CD8-positive, alpha-beta memory T cell (primary cell): ENCODE data around the gene MCAT. TPM values are rescaled to one million over a fixed set of nuclear protein-coding genes. Genes with fewer than 3 reads are reported as not detected.

Experiments used
- CTCF ChIA-PET: fragments of 350-600 bp; sonication (Branson Sonifier 250); formaldehyde crosslinking; loops from one replicate; lab custom pipeline; 2021; ENCODE audit warnings: antibody characterized with exemption; lab: Charles Lee
- POLR2A ChIA-PET: fragments of 350-600 bp; sonication (Branson Sonifier 250); formaldehyde crosslinking; loops from one replicate; lab custom pipeline; 2021; ENCODE audit warnings: antibody characterized with exemption; lab: Charles Lee
- DNase-seq, 5 donors: peaks; one replicate each; pipeline versions ENCODE4 v3.0.0 to v3.0.0-alpha.2; 2020 to 2022; ENCODE audit warnings: mixed read lengths in 1 of 5
- H3K27ac ChIP-seq: one replicate; pipeline ENCODE4 v1.7.0; 2013; ENCODE audit warnings: low read depth, mild to moderate bottlenecking, low read length, moderate library complexity
- H3K27me3 ChIP-seq: 2 replicates; pipeline ENCODE4 v1.7.0; 2013; ENCODE audit warnings: low read length, mild to moderate bottlenecking; ENCODE audit not compliant: insufficient read depth, poor library complexity, severe bottlenecking
- H3K36me3 ChIP-seq: 2 replicates; pipeline ENCODE4 v1.7.0; 2013; ENCODE audit warnings: mild to moderate bottlenecking, low read length, moderate library complexity; ENCODE audit not compliant: insufficient read depth
- H3K4me1 ChIP-seq: 2 replicates; pipeline ENCODE4 v1.7.0; 2013; ENCODE audit warnings: mild to moderate bottlenecking, low read length, moderate library complexity; ENCODE audit not compliant: insufficient read depth
- H3K4me3 ChIP-seq: 2 replicates; pipeline ENCODE4 v1.7.0; 2013; ENCODE audit warnings: mild to moderate bottlenecking, low read length
- H3K9me3 ChIP-seq: 2 replicates; pipeline ENCODE4 v1.7.0; 2013; ENCODE audit warnings: mild to moderate bottlenecking, low read length
- H3K27ac Mint-ChIP-seq, 8 donors: one replicate each; pipeline ENCODE4 v1.8.0; 2020 to 2021; ENCODE audit warnings: mixed read lengths in 8 of 8, mild to moderate bottlenecking in 6 of 8, inconsistent platforms in 3 of 8, moderate library complexity in 3 of 8
- H3K27me3 Mint-ChIP-seq, 2 donors: one replicate each; pipeline ENCODE4 v1.8.0; 2020 to 2021; ENCODE audit warnings: mixed read lengths in 2 of 2, mild to moderate bottlenecking in 1 of 2, moderate library complexity in 1 of 2
- H3K36me3 Mint-ChIP-seq, 3 donors: one replicate each; pipeline ENCODE4 v1.8.0; 2020 to 2021; ENCODE audit warnings: mixed read lengths in 3 of 3, inconsistent platforms in 1 of 3, mild to moderate bottlenecking in 1 of 3
- H3K4me1 Mint-ChIP-seq, 3 donors: one replicate each; pipeline ENCODE4 v1.8.0; 2020 to 2021; ENCODE audit warnings: mixed read lengths in 3 of 3, inconsistent platforms in 1 of 3, mild to moderate bottlenecking in 1 of 3
- H3K4me3 Mint-ChIP-seq, 7 donors: one replicate each; pipeline ENCODE4 v1.8.0; 2020 to 2021; ENCODE audit warnings: mixed read lengths in 7 of 7, mild to moderate bottlenecking in 6 of 7, moderate library complexity in 4 of 7, inconsistent platforms in 2 of 7
- H3K9me3 Mint-ChIP-seq, 5 donors: one replicate each; pipeline ENCODE4 v1.8.0; 2020 to 2022; ENCODE audit warnings: mixed read lengths in 5 of 5, mild to moderate bottlenecking in 3 of 5, moderate library complexity in 2 of 5, inconsistent platforms in 1 of 5
- polyA plus RNA-seq: library from polyadenylated mRNA; unstranded; fragments of 300-500 nt; fragmentation: Illumina TruSeq; gene quantifications from one replicate; pipeline ENCODE4 v1.2.3, GENCODE V29; 2021
- total RNA-seq, 2 experiments: library from RNA; stranded (reverse); gene quantifications; one replicate each; pipeline ENCODE4 v1.2.3, GENCODE V29; 2021

Gene MCAT
- total and polyA plus RNA-seq, 3 experiments from 2014 or later = 9.7 to 29.3 (median 28.4) TPM

- Mint-ChIP-seq H3K9me3 (no peaks in the 10 kb centered on the region), H3K4me1 (peaks cover 8 to 33% (median 18%) of the 10 kb centered on the region in 3 donors), H3K36me3 (peaks cover 0 to 24% (median 2%) of the 10 kb centered on the region in 3 donors), H3K27ac (peak overlapping the region in 2 of 8 donors; percentile 50 to 86), H3K4me3 (peak overlapping the region in 3 of 7 donors; percentile 33 to 77 (median 58)), H3K27me3 (no peaks in the 10 kb centered on the region)
- no peak for DNase-seq
- Histone ChIP-seq H3K27ac (peak overlapping the region; percentile 57), H3K27me3 (no peaks in the 10 kb centered on the region), H3K4me3 (no peak overlapping the region), H3K4me1 (peaks cover 17% of the 10 kb centered on the region), H3K36me3 (peaks cover 4% of the 10 kb centered on the region), H3K9me3 (no peaks in the 10 kb centered on the region)
- POLR2A ChIA-PET = no interaction called here
- CTCF ChIA-PET = no interaction called here
Observed at GRCh38 chr22:43183496-43184277, 40.5 kb upstream of the MCAT start.

- Mint-ChIP-seq H3K36me3 (peaks cover 0 to 29% (median 3%) of the 10 kb centered on the region in 3 donors), H3K4me3 (no peak overlapping the region), H3K27ac (no peak overlapping the region), H3K4me1 (peaks cover 8 to 27% (median 13%) of the 10 kb centered on the region in 3 donors), H3K27me3 (no peaks in the 10 kb centered on the region), H3K9me3 (no peaks in the 10 kb centered on the region)
- Histone ChIP-seq H3K9me3 (no peaks in the 10 kb centered on the region), H3K36me3 (peaks cover 4% of the 10 kb centered on the region), H3K4me3 (no peak overlapping the region), H3K27me3 (no peaks in the 10 kb centered on the region), H3K4me1 (peaks cover 10% of the 10 kb centered on the region), H3K27ac (peak overlapping the region; percentile 31)
- ChIA-PET POLR2A (no interaction called here), CTCF (no interaction called here)
- no peak for DNase-seq
Observed at GRCh38 chr22:43182726-43183125, 39.5 kb upstream of the MCAT start.

- no peak overlapping the region for H3K4me3 Mint-ChIP-seq
- ChIA-PET POLR2A (no interaction called here), CTCF (no interaction called here)
- H3K27ac Mint-ChIP-seq = peak overlapping the region in 1 of 8 donors; percentile 69
- H3K9me3 Mint-ChIP-seq = no peaks in the 10 kb centered on the region
- Histone ChIP-seq H3K27ac (no peak overlapping the region), H3K4me1 (peaks cover 9% of the 10 kb centered on the region), H3K27me3 (no peaks in the 10 kb centered on the region), H3K36me3 (peaks cover 4% of the 10 kb centered on the region), H3K9me3 (no peaks in the 10 kb centered on the region), H3K4me3 (no peak overlapping the region)
- H3K4me1 Mint-ChIP-seq = peaks cover 8 to 25% (median 12%) of the 10 kb centered on the region in 3 donors
- no peak for DNase-seq
- H3K36me3 Mint-ChIP-seq = peaks cover 0 to 33% (median 3%) of the 10 kb centered on the region in 3 donors
- H3K27me3 Mint-ChIP-seq = no peaks in the 10 kb centered on the region
Observed at GRCh38 chr22:43182118-43182517, 38.9 kb upstream of the MCAT start.

GRCh38 chr22:43181321-43182076, 38.3 kb upstream of the MCAT start:
- H3K36me3 Mint-ChIP-seq = peaks cover 0 to 33% (median 3%) of the 10 kb centered on the region in 3 donors

GRCh38 chr22:43180670-43181069, 37.5 kb upstream of the MCAT start:
- no peaks in the 10 kb centered on the region for H3K27me3 Mint-ChIP-seq
- H3K9me3 Mint-ChIP-seq = no peaks in the 10 kb centered on the region
- Histone ChIP-seq H3K36me3 (peaks cover 4% of the 10 kb centered on the region), H3K27ac (no peak overlapping the region), H3K9me3 (no peaks in the 10 kb centered on the region), H3K27me3 (no peaks in the 10 kb centered on the region), H3K4me3 (no peak overlapping the region), H3K4me1 (peaks cover 2% of the 10 kb centered on the region)
- POLR2A ChIA-PET = no interaction called here
- H3K4me3 Mint-ChIP-seq = peak overlapping the region in 1 of 7 donors; percentile 42
- peak overlapping the region in 1 of 8 donors; percentile 87 for H3K27ac Mint-ChIP-seq
- CTCF ChIA-PET = no interaction called here
- H3K4me1 Mint-ChIP-seq = peaks cover 5 to 18% (median 12%) of the 10 kb centered on the region in 3 donors
- H3K36me3 Mint-ChIP-seq = peaks cover 0 to 37% (median 3%) of the 10 kb centered on the region in 3 donors
- DNase-seq = no peak

More at GRCh38 chr22:43181321-43182076, 38.3 kb upstream of the MCAT start:
- Mint-ChIP-seq H3K4me1 (peaks cover 8 to 25% (median 12%) of the 10 kb centered on the region in 3 donors), H3K9me3 (no peaks in the 10 kb centered on the region), H3K27me3 (no peaks in the 10 kb centered on the region), H3K27ac (peak overlapping the region in 3 of 8 donors; percentile 1 to 69 (median 59)), H3K4me3 (peak overlapping the region in 1 of 7 donors; percentile 42)
- Histone ChIP-seq H3K36me3 (peaks cover 4% of the 10 kb centered on the region), H3K9me3 (no peaks in the 10 kb centered on the region), H3K4me3 (no peak overlapping the region), H3K27ac (no peak overlapping the region), H3K27me3 (no peaks in the 10 kb centered on the region), H3K4me1 (peaks cover 9% of the 10 kb centered on the region)
- ChIA-PET POLR2A (no interaction called here), CTCF (no interaction called here)
- DNase-seq = no peak

GRCh38 chr22:43179911-43180195, 36.7 kb upstream of the MCAT start:
- H3K27me3 Mint-ChIP-seq = no peaks in the 10 kb centered on the region
- peaks cover 1 to 12% (median 12%) of the 10 kb centered on the region in 3 donors for H3K4me1 Mint-ChIP-seq
- no peaks in the 10 kb centered on the region for H3K27me3 ChIP-seq
- POLR2A ChIA-PET = no interaction called here
- CTCF ChIA-PET = no interaction called here
- H3K27ac Mint-ChIP-seq = peak overlapping the region in 1 of 8 donors; percentile 42
- H3K36me3 ChIP-seq = peaks cover 4% of the 10 kb centered on the region
- H3K9me3 ChIP-seq = no peaks in the 10 kb centered on the region
- no peak overlapping the region for H3K4me3 ChIP-seq
- H3K4me3 Mint-ChIP-seq = no peak overlapping the region
- H3K27ac ChIP-seq = no peak overlapping the region
- DNase-seq = no peak
- H3K9me3 Mint-ChIP-seq = no peaks in the 10 kb centered on the region
- no peaks in the 10 kb centered on the region for H3K4me1 ChIP-seq
- H3K36me3 Mint-ChIP-seq = peaks cover 0 to 40% (median 3%) of the 10 kb centered on the region in 3 donors

- Mint-ChIP-seq H3K4me1 (peaks cover 1 to 7% (median 7%) of the 10 kb centered on the region in 3 donors), H3K4me3 (no peak overlapping the region), H3K36me3 (peaks cover 0 to 42% (median 3%) of the 10 kb centered on the region in 3 donors), H3K27me3 (no peaks in the 10 kb centered on the region), H3K9me3 (no peaks in the 10 kb centered on the region), H3K27ac (no peak overlapping the region)
- no peak for DNase-seq
- POLR2A ChIA-PET = no interaction called here
- H3K27ac ChIP-seq = no peak overlapping the region
- H3K36me3 ChIP-seq = peaks cover 4% of the 10 kb centered on the region
- no peaks in the 10 kb centered on the region for H3K9me3 ChIP-seq
- CTCF ChIA-PET = no interaction called here
- no peak overlapping the region for H3K4me3 ChIP-seq
- no peaks in the 10 kb centered on the region for H3K4me1 ChIP-seq
- H3K27me3 ChIP-seq = no peaks in the 10 kb centered on the region
Observed at GRCh38 chr22:43179146-43179910, 36.1 kb upstream of the MCAT start.
